Effector memory CD4-positive, alpha-beta T cell (primary cell): ENCODE data around the gene TAS1R3.

Source experiments
- DNase-seq, 3 donors: peaks; one replicate each; pipeline ENCODE4 v3.0.0-alpha.2; 2020
- H3K27ac ChIP-seq: 2 replicates; pipeline ENCODE4 v1.7.0; 2013; ENCODE audit warnings: mild to moderate bottlenecking, low read length, moderate library complexity; ENCODE audit not compliant: insufficient read depth, poor library complexity, severe bottlenecking
- H3K27me3 ChIP-seq: replicated peaks from 2 replicates; pipeline ENCODE4 v1.7.0; 2013; ENCODE audit warnings: mild to moderate bottlenecking, low read length; ENCODE audit not compliant: insufficient read depth, control insufficient read depth, poor library complexity, severe bottlenecking
- H3K36me3 ChIP-seq: 2 replicates; pipeline ENCODE4 v1.7.0; 2013; ENCODE audit warnings: mild to moderate bottlenecking, low read length, moderate library complexity; ENCODE audit not compliant: control insufficient read depth, insufficient read depth
- H3K4me1 ChIP-seq: 2 replicates; pipeline ENCODE4 v1.7.0; 2013; ENCODE audit warnings: low read length, mild to moderate bottlenecking; ENCODE audit not compliant: control insufficient read depth, insufficient read depth, poor library complexity, severe bottlenecking
- H3K4me3 ChIP-seq: 2 replicates; pipeline ENCODE4 v1.7.0; 2013; ENCODE audit warnings: low read length, low read depth, mild to moderate bottlenecking; ENCODE audit not compliant: insufficient read depth, poor library complexity, severe bottlenecking
- H3K9me3 ChIP-seq: 2 replicates; pipeline ENCODE4 v1.7.0; 2013; ENCODE audit warnings: mild to moderate bottlenecking, low read length, moderate library complexity; ENCODE audit not compliant: control insufficient read depth

The TAS1R3 gene

DNA sequence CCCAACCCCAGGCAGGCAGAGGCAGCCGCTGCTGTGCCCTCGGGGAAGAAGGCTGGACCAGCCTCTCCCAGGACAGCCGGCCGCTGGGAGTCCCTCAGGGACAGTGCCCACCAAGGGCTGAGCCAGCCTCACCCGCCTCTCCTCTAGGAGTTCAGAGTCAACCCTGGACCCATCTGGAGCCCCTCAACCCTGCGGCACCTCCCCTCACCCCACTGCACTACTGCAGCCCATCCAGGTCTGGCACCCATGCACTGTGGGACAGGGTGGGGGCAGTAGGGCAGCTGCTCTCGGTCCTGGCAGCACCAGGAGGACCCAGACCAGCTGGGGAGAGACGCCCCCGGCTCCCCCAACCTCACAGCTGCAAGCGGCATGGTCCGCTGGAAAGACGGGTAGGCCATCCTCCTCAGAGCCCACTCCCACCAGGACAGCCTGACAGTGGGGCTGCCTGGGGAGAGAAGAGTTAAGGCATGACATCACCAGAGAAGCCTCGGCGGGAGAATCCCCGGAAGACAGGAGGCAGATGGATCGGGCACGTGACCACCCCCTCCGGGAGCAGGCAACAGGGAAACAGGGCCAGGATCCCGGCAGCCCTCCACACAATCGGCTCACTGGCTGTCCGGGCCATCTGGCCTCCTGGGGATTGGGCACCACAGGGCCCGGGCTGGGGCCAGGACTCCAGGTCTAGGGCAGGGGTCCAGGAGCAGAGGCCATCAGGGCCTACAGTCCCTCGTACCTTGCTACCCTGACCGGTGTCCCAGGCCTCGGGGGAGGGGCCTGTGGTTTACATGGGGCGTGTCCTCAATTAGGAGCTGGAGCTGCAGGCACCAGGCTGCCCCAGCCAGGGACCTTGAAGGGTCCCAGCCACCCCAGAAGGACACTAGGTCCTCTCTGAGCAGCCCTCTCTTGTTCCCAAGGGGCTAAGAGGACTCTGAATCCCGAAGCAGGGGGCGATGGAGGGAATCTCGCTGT is 26.5 kb upstream of the TAS1R3 start:
- H3K27ac ChIP-seq = no peak overlapping the region
- no peaks in the 10 kb centered on the region for H3K36me3 ChIP-seq
- DNase-seq = no peak
- H3K4me1 ChIP-seq = peaks cover 34% of the 10 kb centered on the region
- peak overlapping the region; percentile 19 for H3K4me3 ChIP-seq
- H3K9me3 ChIP-seq = no peaks in the 10 kb centered on the region
- no peaks in the 10 kb centered on the region for H3K27me3 ChIP-seq

DNA sequence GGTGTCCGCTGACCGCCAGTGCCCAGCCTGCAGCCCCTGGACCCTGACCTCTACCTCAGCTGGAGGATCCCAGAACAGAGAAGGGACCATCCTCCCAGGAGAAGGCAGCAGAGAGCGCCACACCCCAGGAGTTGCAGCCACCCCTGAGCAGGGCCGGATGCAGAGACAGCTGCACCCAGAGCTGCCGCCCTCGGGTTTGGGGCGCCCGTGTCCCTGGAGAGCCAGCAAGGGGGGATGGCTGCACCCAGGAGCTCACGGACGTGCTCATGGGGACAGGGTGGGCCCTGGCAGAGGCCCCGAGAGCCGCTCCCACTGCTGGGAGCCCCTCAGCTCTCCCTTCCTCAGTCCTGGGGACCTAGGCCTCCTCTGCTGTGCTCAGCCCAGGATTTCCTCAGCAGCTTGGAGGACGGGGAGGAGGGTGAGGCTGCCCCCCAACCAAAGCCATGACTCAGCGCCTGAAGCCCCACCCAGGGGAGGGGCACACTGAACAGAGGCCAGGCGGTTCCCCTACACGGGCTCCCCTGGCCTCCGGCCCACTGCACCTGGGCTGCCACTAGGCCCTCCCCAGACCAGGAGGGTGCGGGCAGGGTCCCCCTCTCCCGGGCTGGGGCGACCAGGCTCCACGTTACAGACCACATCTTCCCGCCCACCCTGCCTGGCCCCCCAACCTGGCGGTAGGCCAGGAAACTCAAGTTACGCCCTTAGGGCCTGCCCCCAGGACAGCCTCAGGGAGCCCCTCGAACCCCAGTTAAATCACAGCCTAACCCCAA is 25.6 kb upstream of the TAS1R3 start:
- DNase-seq = peak; percentile 31 to 55 (median 47)
- Histone ChIP-seq H3K9me3 (no peaks in the 10 kb centered on the region), H3K27ac (peak overlapping the region; percentile 48), H3K36me3 (peaks cover 7% of the 10 kb centered on the region), H3K27me3 (no peaks in the 10 kb centered on the region), H3K4me3 (peak overlapping the region; percentile 19), H3K4me1 (peaks cover 35% of the 10 kb centered on the region)

DNA sequence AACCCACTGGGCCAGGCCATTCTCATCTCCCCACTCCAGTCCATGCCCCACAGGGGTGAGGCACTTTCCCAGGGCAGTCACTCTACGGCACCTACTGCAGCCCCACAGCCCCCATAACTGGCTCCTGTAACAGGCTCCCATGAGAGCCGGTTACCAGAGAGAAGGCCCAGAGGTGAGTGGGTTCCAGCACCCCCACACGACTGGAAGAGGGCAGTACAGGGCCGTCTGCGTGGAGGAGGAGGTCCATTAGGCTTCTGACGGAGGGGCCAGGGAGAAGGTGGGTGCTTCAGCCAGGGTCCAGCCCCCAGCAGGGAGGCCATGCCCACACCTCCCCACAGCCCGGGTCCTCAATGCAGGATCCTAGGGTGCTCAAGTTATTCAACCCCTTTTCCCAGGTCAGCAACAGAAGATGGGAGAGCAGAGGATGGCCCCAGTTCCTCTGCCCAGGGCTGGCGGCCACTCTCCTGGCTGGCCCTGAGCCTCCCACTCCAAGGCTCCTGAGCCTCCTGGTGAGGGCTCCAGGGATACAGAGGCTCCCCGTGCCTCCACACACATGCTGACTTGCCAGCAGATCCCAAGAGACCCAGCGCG is 24.9 kb upstream of the TAS1R3 start:
- Histone ChIP-seq H3K4me1 (peaks cover 35% of the 10 kb centered on the region), H3K27me3 (no peaks in the 10 kb centered on the region), H3K27ac (peak overlapping the region; percentile 48), H3K36me3 (peaks cover 11% of the 10 kb centered on the region), H3K4me3 (peak overlapping the region; percentile 19), H3K9me3 (no peaks in the 10 kb centered on the region)
- no peak for DNase-seq

DNA sequence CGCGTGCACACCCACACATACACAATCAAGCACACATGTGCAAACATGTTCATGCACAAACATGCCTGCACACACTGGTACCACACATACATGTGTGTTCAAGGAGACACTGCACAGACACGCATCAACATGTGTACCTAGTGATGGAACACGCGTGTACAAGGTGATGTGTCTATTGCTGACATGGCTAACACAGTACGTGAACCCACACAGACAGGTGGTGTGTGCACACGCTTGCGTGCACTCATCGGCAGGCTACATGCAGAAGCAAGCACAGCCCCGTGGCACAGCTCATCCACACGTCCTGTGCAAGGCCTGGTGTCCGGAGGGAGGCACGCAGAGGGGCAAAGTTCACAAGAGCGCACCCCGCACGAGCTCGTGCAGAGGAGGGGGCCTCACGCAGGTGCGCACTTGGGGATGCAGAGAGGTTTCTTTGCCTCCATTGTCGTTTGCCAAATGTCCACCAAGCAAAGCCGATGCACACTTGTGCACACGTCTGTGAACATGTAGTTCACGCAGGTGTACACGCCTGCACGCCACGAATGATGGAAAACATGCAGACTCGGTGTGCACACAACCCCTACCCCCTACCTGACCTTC is 24.3 kb upstream of the TAS1R3 start:
- peaks cover 17% of the 10 kb centered on the region for H3K36me3 ChIP-seq
- H3K27ac ChIP-seq = no peak overlapping the region
- no peak for DNase-seq
- H3K4me1 ChIP-seq = peaks cover 35% of the 10 kb centered on the region
- H3K27me3 ChIP-seq = no peaks in the 10 kb centered on the region
- no peaks in the 10 kb centered on the region for H3K9me3 ChIP-seq
- peak overlapping the region; percentile 66 for H3K4me3 ChIP-seq

DNA sequence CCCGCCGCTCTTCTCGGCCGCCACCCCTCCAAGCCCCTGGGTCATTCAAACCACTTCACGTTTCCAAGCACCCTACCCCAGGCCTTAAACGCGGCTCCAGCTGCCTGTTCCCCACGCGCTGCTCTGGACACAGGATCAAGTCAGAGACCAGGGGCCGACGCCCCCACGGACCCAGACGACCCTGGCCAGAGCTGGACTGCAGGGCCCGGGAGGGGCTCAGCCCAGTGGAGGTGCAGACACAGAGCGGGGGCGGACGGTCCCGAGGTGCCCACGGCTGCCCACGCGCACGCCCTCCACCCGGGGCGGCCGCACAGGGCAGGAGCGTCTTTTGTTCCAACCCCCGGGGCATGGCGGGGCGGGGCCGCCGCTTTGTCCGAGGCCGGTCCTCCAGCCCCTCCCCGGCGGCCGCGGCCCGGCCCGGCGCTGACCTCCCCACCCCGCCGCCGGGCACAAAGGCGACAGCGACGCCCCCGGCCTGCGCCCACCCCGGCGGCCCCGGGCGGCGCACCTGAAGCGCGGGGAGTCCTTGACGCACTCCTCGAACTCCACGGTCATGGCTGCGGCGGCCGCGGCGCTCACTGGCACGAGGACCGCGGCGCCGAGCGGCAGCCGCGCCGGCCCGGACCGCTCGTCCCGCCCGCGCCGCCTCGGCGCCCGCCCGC is 23.7 kb upstream of the TAS1R3 start:
- H3K9me3 ChIP-seq = no peaks in the 10 kb centered on the region
- no peak for DNase-seq
- H3K36me3 ChIP-seq = peaks cover 19% of the 10 kb centered on the region
- H3K4me3 ChIP-seq = peak overlapping the region; percentile 66
- H3K4me1 ChIP-seq = peaks cover 35% of the 10 kb centered on the region
- H3K27ac ChIP-seq = no peak overlapping the region
- H3K27me3 ChIP-seq = no peaks in the 10 kb centered on the region

DNA sequence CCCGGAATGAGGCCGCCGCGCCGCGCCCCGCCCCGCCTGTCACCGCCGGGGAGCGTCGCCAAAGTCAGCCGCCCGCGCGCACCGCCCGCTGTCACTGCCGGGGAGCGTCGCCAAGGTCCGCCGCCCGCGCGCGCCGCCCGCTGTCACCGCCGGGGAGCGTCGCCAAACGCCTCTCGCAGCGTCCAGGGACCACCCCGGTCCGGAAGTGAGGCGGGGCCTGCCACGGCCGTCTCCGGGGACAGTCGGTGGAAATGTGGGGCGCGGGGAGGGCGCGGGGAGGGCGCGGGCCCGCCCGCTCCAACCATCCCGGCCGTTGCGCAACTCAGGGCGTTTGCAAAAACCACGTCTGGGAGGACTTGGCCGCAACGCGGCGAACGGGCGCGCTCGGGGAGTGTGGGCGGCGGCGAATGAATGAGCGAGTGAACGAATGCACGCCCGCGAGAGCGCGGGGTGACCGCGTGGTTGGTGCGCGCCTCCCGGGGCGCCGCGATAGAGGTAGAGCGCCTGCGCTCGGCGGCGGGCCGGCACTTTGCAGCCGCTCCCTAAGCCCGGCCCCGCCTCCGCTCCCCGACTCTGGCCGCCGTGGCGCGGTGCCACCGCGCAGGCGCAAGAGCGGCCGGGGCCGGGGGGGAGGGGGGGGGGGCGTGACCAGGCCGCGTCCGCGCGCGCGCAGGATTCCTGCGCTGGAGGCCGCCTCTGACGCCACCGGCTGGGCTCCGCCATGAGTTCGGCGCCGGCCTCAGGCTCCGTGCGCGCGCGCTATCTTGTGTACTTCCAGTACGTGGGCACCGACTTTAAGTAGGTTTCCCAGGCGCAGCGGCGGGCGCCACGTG is 22.9 kb upstream of the TAS1R3 start, which contains the start of the genes ACAP3 and PUSL1:
ACAP3 (minus strand) TSS at position 8 of the 833 bp plus-strand sequence. CDS start 115 bp downstream, outside the sequence.
PUSL1 (plus strand) TSS at position 675 of the 833 bp plus-strand sequence; CDS start at position 722, 47 bp downstream.
- H3K27ac ChIP-seq = peak within 1 kb of the TSS; percentile 81
- H3K4me3 ChIP-seq = peak within 1 kb of the TSS; percentile 84
- peaks cover 27% of the 10 kb centered on the region for H3K36me3 ChIP-seq
- peak; percentile 85 to 87 (median 85) for DNase-seq
- no peaks in the 10 kb centered on the region for H3K27me3 ChIP-seq
- peaks cover 35% of the 10 kb centered on the region for H3K4me1 ChIP-seq
- no peaks in the 10 kb centered on the region for H3K9me3 ChIP-seq

DNA sequence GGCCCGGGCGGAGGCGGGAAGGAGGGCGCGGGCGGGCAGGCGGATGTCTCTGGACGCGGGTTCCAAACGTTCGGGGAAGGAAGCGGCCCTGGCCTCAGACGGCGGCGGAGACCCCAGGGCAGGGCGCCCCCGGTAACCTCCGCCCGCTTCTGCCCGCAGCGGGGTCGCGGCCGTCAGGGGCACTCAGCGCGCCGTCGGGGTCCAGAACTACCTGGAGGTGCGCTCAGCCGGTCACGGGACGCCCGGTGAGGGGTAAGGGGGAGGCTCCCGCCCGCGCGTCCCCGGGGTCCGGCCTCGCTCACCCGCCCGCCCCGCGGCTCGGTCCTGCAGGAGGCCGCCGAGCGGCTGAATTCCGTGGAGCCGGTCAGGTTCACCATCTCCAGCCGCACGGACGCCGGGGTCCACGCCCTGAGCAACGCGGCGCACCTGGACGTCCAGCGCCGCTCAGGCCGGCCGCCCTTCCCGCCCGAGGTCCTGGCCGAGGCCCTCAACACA is 22.3 kb upstream of the TAS1R3 start:
- peaks cover 35% of the 10 kb centered on the region for H3K4me1 ChIP-seq
- no peak for DNase-seq
- H3K27ac ChIP-seq = peak overlapping the region; percentile 75
- H3K4me3 ChIP-seq = peak overlapping the region; percentile 84
- H3K9me3 ChIP-seq = no peaks in the 10 kb centered on the region
- peaks cover 34% of the 10 kb centered on the region for H3K36me3 ChIP-seq
- H3K27me3 ChIP-seq = no peaks in the 10 kb centered on the region

DNA sequence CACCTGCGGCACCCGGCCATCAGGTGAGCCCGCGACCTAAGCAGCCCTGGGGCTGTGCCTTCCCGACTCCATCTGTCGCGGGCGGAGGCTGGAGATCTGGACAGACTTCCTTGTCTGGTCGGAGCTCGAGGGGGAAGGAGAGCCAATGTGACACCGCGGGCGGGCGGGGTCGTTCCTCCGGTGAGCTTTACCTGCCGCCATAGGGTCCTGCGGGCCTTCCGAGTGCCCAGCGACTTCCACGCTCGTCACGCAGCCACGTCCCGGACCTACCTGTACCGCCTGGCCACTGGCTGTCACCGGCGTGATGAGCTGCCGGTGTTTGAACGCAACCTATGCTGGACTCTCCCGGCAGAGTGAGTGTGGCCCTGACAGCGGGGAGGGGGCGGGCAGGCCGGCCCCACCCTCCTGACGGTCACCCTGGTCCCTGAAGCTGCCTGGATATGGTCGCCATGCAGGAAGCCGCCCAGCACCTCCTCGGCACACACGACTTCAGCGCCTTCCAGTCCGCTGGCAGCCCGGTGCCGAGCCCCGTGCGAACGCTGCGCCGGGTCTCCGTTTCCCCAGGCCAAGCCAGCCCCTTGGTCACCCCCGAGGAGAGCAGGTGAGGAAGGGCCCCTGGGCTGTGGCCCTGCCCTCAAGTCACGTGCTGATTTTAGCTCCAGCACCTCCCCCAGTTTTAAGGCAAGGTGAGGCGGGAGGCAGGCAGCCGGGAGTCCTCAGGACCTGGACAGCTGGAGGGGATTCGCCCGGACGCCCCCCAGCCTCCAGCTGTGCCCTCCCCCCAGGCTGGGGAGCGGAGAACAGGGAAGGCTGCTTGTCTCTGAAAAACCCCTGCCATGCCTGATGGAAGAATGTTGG is 21.6 kb upstream of the TAS1R3 start:
- Histone ChIP-seq H3K36me3 (peaks cover 40% of the 10 kb centered on the region), H3K9me3 (no peaks in the 10 kb centered on the region), H3K27me3 (no peaks in the 10 kb centered on the region), H3K4me3 (peak overlapping the region; percentile 84), H3K4me1 (peaks cover 35% of the 10 kb centered on the region), H3K27ac (peak overlapping the region; percentile 75)
- no peak for DNase-seq
